NCI-H82 (cell line): Measurements from ENCODE around the gene SLC27A5.
"Not testable (repeated sequence)": the region's sequence is repeated elsewhere in the genome, so short reads cannot be mapped to it uniquely, and the experiment has no call there.

ENCODE experiments used
- DNase-seq: peaks from one replicate; lab custom pipeline; 2025; lab: John Stamatoyannopoulos, UW

SLC27A5 gene

DNA sequence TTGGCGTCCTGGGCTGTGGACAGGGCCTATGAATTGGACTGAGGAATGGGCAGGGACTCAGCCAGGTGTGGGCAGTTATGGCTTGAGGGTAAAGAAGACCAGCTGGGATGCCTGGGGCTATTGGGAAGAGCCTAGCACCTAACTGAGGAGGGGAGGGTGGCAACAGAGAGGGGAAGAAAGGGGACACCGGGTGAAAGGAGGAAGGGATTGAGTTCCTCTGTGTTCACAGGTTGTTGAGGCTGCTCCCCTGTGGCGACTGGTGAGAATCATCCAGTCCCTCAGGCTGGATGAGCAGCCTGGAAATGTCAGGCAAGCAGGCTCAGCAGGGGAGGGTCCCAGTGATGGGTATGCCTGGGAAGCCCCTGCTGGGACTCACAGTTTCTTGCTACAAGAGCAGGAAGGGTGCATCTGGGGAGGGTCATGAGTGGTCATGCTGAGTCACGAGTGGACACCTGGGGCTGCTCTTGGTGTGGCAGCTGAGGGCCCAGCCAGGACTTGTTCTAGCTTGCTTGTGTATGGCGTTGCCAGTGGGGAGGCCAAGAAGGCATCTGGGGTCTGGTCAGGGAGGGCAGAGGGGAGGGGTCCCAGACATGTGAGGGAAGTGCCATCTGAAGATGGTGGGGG lies 43.5 kb downstream of the SLC27A5 start:
- DNase-seq, result no peak

DNA sequence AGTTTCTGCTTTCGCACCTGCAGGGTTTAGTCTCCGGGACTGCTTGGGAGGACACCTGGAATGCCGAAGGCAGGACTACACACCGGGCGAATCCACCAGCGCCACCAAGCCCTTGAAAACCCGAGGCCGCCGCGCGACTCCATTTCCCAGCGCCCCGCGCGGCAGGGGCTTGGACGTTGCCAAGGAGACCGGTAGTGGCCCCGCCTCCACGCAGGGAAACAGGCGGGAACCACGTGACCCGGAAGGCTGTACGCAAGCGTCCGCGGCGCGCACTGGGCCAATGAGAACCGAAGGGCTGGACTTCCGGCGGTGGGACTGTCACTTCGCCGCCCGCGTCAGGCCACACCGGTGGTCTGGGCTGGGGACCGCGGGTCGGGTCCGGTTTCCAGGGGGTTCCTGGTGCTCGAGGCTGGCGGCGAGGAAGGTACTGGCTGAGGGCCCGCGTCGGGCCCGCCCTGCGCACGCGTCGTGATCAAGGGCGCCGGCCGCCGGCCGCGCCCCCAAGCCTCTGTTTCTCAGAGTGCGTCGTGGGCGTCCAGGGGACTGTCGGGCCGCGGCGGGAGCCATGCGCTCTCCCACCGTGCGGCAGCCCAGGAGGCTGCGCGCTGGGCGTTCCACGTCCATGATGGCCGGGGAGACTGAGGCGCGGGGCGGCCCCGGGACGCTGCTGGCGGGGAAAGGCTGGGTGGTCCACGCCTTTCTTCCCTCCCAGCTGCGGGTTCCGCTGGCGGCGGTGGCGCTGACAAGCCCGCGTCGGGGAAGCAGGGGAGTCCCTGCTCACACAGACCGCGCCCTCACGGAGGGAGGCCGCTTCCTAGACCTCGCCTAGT lies 44.8 kb downstream of the SLC27A5 start, which contains the start of gene ZNF324:
Gene ZNF324, plus strand, starts transcription at position 321 of the 830 bp plus-strand sequence. CDS start 2,106 bp downstream, outside the sequence.
- peak; percentile 99 for DNase-seq

DNA sequence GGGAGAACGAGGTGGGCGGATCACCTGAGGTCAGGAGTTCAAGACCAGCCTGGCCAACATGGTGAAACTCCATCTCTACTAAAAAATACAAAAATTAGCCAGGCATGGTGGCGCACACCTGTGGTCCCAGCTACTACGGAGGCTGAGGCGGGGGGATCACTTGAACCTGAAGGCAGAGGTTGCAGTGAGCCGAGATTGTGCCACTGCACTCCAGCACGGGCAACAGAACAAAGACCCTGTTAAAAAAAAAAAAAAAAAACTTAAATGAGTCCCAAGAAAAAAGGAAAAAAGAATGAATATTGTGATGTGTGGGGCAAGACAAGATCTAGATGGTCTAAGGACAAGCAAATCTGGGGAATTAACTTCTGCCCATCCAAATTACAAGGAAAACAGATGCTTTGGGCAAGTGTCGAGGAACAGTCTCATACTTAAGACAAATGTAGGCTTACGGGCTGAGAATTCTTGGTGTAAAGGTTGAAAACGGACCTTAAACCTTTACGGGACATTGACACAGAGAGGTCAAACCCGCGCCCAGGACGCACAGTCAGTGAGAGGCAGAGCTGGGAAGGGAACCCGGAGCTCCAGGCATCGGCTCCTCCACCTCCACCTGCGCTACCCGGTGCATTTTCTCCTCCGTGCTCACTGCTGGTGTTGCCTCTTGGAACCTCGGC lies 45.6 kb downstream of the SLC27A5 start:
- no peak for DNase-seq

DNA sequence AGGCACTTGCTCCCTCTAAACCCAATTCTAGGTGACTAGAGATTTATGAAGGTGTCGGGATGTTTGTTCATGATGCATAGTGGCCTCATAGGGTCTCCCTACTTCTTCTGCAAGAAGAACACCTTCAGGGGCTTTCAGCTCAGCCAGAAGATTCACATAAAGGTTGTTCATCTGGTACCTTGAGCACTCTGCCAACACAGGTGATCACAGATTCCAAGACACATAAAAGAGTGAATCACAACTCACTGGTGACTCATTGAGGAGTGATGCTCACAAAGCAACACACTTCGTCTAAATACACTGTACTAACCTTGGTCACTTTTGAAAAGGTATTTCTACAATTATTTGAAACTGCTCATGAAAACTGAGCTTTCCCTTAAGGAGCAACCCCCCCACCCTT lies 51.8 kb downstream of the SLC27A5 start:
- no peak for DNase-seq

DNA sequence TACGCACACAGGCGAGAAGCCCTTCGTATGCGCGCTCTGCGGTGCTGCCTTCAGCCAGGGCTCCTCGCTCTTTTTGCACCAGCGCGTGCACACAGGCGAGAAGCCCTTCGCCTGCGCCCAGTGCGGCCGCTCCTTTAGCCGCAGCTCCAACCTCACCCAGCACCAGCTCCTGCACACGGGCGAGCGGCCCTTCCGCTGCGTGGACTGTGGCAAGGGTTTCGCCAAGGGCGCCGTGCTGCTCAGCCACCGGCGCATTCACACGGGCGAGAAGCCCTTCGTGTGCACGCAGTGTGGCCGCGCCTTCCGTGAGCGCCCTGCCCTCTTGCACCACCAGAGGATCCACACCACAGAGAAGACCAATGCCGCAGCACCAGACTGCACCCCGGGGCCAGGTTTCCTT lies 55.7 kb downstream of the SLC27A5 start:
- no peak for DNase-seq

DNA sequence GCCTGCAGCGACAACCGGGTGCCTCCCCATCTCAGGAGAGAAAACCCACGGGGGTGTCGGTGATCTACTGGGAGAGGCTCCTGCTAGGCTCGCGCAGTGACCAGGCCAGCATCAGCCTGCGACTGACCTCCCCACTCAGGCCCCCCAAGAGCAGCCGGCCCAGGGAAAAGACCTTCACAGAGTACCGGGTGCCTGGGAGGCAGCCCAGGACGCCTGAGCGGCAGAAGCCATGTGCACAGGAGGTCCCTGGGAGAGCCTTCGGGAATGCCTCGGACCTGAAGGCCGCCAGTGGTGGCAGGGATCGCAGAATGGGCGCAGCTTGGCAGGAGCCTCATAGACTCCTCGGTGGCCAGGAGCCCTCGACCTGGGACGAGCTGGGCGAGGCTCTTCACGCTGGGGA lies 56.5 kb downstream of the SLC27A5 start:
- DNase-seq, result no peak

DNA sequence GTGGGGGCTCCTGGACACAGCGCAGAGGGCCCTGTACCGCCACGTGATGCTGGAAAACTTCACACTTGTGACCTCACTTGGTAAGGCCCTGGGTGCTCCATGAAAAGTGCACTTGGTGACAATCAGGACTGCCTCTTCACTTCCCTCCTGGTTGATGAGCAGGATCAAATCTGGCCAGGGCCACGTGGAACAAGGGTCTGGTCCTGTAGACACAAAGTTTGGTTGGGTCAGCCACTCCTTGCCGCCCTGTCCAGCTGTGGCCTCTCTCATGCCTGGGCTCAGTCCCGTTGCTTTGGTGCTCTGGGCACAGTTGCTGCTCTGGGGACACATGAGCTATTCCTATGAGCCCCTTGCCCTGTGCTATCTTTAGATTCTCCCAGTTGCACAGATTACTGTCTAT lies 58.0 kb downstream of the SLC27A5 start:
- DNase-seq, result no peak

DNA sequence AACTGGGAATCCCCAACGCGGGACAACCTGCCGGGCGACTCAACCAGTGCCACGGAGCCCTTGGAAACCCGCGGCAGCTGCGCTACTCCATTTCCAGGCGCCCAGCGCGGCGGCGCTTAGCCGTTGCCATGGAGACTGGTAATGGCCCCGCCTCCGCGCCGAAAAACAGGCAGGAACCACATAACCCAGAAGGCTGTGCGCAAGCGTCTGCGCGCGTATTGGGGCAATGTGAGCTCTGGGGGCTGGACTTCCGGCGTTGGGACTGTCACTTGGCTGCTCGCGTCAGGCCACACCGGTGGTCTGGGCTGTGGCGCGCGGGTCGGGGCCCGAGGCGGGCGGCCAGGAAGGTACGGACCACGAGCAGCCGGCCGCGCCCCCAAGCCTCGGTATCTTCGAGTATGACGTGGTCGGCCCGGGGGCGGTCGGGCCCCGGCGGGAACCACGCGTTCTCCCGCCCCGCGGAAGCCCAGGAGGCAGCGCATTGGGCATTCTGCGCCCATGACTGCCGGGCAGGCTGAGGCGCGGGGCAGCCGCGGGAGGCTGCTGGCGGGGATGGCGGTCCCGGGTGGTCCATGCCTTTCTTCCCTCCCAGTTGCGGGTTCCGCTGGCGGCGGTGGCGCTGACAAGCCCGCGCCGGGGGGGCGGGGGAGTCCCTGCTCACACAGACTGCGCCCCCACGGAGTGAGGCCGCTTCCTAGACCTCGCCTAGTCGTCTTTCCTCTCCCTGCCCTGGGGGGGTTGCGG lies 60.3 kb downstream of the SLC27A5 start, which contains the start of gene ZNF324B:
Gene ZNF324B, plus strand, starts transcription at position 265 of the 744 bp plus-strand sequence. CDS start 2,080 bp downstream, outside the sequence.
- DNase-seq, result peak; percentile 99

DNA sequence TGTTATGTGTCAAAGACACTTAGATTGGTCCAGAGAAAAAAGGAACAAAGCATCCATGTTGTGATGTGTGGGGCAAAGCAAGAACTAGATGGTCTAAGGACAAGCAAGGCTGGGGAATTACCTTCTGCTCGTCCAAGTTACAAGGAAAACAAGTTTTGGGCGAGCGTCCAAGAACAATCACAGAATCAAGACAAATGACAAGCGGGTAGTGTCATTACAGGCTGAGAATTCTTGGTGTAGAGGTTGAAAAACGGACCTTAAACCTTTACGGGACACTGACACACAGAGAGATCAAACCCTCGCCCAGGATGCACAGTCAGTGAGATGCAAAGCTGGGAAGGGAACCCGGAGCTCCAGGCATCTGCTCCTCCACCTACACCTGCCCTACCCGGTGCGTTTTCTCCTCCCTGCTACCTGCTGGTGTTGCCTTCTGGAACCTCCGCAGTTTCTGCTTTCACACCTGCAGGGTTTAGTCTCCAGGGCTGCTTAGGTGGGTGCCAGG lies 60.9 kb downstream of the SLC27A5 start:
- no peak for DNase-seq

DNA sequence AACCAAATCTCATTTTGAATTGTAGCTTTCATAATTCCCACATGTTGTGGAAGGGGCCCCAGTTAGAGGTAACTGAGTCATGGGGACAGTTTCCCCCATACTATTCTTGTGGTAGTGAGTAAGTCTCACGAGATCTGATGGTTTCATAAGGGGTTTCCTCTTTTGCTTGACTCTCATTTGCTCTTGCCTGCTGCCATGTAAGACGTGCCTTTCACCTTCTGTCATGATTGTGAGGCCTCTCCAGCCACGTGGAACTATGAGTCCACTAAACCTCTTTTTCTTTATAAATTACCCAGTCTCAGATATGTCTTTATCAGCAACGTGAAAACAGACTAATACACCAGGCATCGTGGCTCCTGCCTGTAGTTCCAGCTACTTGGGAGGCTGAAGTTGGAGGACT lies 61.8 kb downstream of the SLC27A5 start:
- not testable (repeated sequence) for DNase-seq

DNA sequence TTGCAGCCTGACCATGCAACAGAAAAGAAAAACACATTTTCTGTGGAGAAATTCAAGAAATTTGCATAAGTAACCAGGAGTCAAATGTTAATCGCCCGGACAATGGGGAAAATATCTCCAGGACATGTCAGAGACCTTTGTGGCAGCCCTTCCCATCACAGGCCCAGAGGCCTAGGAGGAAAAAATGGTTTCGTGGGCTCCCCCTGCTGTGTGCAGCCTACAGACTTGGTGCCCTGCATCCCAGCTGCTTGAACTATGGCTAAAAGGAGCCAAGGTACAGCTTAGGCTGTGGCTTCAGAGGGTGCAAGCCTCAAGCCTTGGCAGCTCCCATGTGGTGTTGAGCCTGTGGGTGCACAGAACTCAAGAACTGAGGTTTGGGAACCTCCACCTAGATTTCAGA lies 62.9 kb downstream of the SLC27A5 start:
- DNase-seq, result not testable (repeated sequence)
